Trophoblast cell (in vitro differentiated cells and primary cell): Measurements from ENCODE around the gene CCDC127.

ENCODE experiments used
- DNase-seq, 2 donors: peaks; one replicate each; pipeline ENCODE4 v3.0.0-alpha.2; 2016
- H2AFZ ChIP-seq: 2 replicates; pipeline ENCODE4 v1.6.1; 2013; ENCODE audit warnings: low read length, moderate library complexity, mild to moderate bottlenecking; ENCODE audit not compliant: insufficient read depth, poor library complexity
- H2AK5ac ChIP-seq: 2 replicates; pipeline ENCODE4 v1.6.1; 2013; ENCODE audit warnings: mild to moderate bottlenecking, low read length
- H2BK120ac ChIP-seq: 2 replicates; pipeline ENCODE4 v1.6.1; 2013; ENCODE audit warnings: low read length, mild to moderate bottlenecking, moderate library complexity; ENCODE audit not compliant: insufficient read depth, poor library complexity
- H2BK12ac ChIP-seq: 2 replicates; pipeline ENCODE4 v1.6.1; 2013; ENCODE audit warnings: mild to moderate bottlenecking, low read length, moderate library complexity
- H2BK5ac ChIP-seq: 2 replicates; pipeline ENCODE4 v1.6.1; 2013; ENCODE audit warnings: low read length, low read depth, moderate library complexity, mild to moderate bottlenecking; ENCODE audit not compliant: poor library complexity
- H3K14ac ChIP-seq: 2 replicates; pipeline ENCODE4 v1.6.1; 2013; ENCODE audit warnings: mild to moderate bottlenecking, low read length
- H3K18ac ChIP-seq: 2 replicates; pipeline ENCODE4 v1.6.1; 2013; ENCODE audit warnings: mild to moderate bottlenecking, low read length
- H3K23ac ChIP-seq: 2 replicates; pipeline ENCODE4 v1.6.1; 2013; ENCODE audit warnings: low read length
- H3K27ac ChIP-seq: 2 replicates; pipeline ENCODE4 v1.5.1; 2013; ENCODE audit warnings: low read depth, mild to moderate bottlenecking, inconsistent platforms, low read length, moderate library complexity
- H3K27me3 ChIP-seq: 2 replicates; pipeline ENCODE4 v1.6.1; 2013; ENCODE audit warnings: inconsistent platforms, mild to moderate bottlenecking, low read length, moderate library complexity; ENCODE audit not compliant: insufficient read depth
- H3K36me3 ChIP-seq, 2 experiments: 1 replicate in 1 of 2; 2 replicates in 1 of 2; pipeline ENCODE4 v1.6.1; 2013; ENCODE audit warnings: low read length in 2 of 2, mild to moderate bottlenecking in 2 of 2, moderate library complexity in 1 of 2; ENCODE audit not compliant: insufficient read depth in 2 of 2, control insufficient read depth in 1 of 2
- H3K4ac ChIP-seq: 2 replicates; pipeline ENCODE4 v1.6.1; 2013; ENCODE audit warnings: low read depth, mild to moderate bottlenecking, low read length, moderate library complexity
- H3K4me1 ChIP-seq, 2 experiments: 1 replicate in 1 of 2; 2 replicates in 1 of 2; pipeline ENCODE4 v1.6.1; 2013; ENCODE audit warnings: low read length in 2 of 2, mild to moderate bottlenecking in 2 of 2, moderate library complexity in 1 of 2; ENCODE audit not compliant: insufficient read depth in 2 of 2, control insufficient read depth in 1 of 2
- H3K4me2 ChIP-seq: 2 replicates; pipeline ENCODE4 v1.6.1; 2013; ENCODE audit warnings: inconsistent platforms, mild to moderate bottlenecking, low read length, moderate library complexity
- H3K4me3 ChIP-seq: 2 replicates; pipeline ENCODE4 v1.5.1; 2013; ENCODE audit warnings: mild to moderate bottlenecking, low read depth, low read length, inconsistent platforms
- H3K79me1 ChIP-seq: one replicate; pipeline ENCODE4 v1.6.1; 2013; ENCODE audit warnings: low read length
- H3K79me2 ChIP-seq: 2 replicates; pipeline ENCODE4 v1.6.1; 2013; ENCODE audit warnings: low read length, mild to moderate bottlenecking; ENCODE audit not compliant: control insufficient read depth, insufficient read depth, poor library complexity
- H3K9ac ChIP-seq: 2 replicates; pipeline ENCODE4 v1.6.1; 2013; ENCODE audit warnings: mild to moderate bottlenecking, low read length
- H3K9me3 ChIP-seq: 2 replicates; pipeline ENCODE4 v1.6.1; 2013; ENCODE audit warnings: low read depth, mild to moderate bottlenecking, control low read depth, inconsistent platforms, low read length; ENCODE audit not compliant: insufficient read depth
- H4K12ac ChIP-seq: 2 replicates; pipeline ENCODE4 v1.6.1; 2013; ENCODE audit warnings: low read depth, mild to moderate bottlenecking, low read length, moderate library complexity
- H4K8ac ChIP-seq: 2 replicates; pipeline ENCODE4 v1.6.1; 2013; ENCODE audit warnings: low read depth, mild to moderate bottlenecking, low read length, moderate library complexity
- H4K91ac ChIP-seq: one replicate; pipeline ENCODE4 v1.6.1; 2013; ENCODE audit warnings: low read depth, mild to moderate bottlenecking, low read length, moderate library complexity
- WGBS: extraction: QIAGEN DNeasy Blood & Tissue Kit; methylation state at CpG from one replicate; pipeline ENCODE4 v1.1.7; 2013; ENCODE audit warnings: missing lambda C conversion rate; ENCODE audit not compliant: insufficient read length, insufficient coverage; ENCODE audit errors: extremely low coverage; 5-methylcytosine and 5-hydroxymethylcytosine counted together

CCDC127 gene

GRCh38 chr5:200985-201384, 17.0 kb downstream of the CCDC127 start:
- Histone ChIP-seq H4K91ac (no peak overlapping the region), H3K9ac (no peak overlapping the region), H3K4me2 (no peak overlapping the region), H2BK12ac (no peak overlapping the region), H3K27me3 (no peaks in the 10 kb centered on the region), H3K79me1 (no peaks in the 10 kb centered on the region), H3K14ac (no peak overlapping the region), H3K27ac (no peak overlapping the region), H3K23ac (no peak overlapping the region), H4K8ac (no peak overlapping the region), H3K4ac (no peak overlapping the region), H2BK5ac (no peak overlapping the region), H3K36me3 (peaks cover 18 to 22% of the 10 kb centered on the region in 2 experiments), H3K4me1 (no peaks in the 10 kb centered on the region), H2BK120ac (no peak overlapping the region), H3K9me3 (no peaks in the 10 kb centered on the region), H2AK5ac (no peak overlapping the region), H3K79me2 (peaks cover 2% of the 10 kb centered on the region), H4K12ac (no peak overlapping the region), H3K18ac (no peak overlapping the region), H3K4me3 (no peak overlapping the region), H2AFZ (no peak overlapping the region)
- DNase-seq: no peak
- WGBS: no CpG with 5 or more reads among the region's 4 CpGs

- Histone ChIP-seq H4K12ac (no peak overlapping the region), H3K9ac (no peak overlapping the region), H3K18ac (no peak overlapping the region), H3K4me1 (no peaks in the 10 kb centered on the region), H3K14ac (no peak overlapping the region), H3K79me2 (peaks cover 2% of the 10 kb centered on the region), H3K23ac (no peak overlapping the region), H3K4me2 (no peak overlapping the region), H4K8ac (no peak overlapping the region), H3K4me3 (no peak overlapping the region), H2BK12ac (no peak overlapping the region), H3K9me3 (no peaks in the 10 kb centered on the region), H2BK5ac (no peak overlapping the region), H3K27ac (no peak overlapping the region), H3K36me3 (peaks cover 13 to 16% of the 10 kb centered on the region in 2 experiments), H2AK5ac (no peak overlapping the region), H3K4ac (no peak overlapping the region), H3K79me1 (no peaks in the 10 kb centered on the region), H3K27me3 (no peaks in the 10 kb centered on the region), H4K91ac (no peak overlapping the region), H2AFZ (no peak overlapping the region), H2BK120ac (no peak overlapping the region)
- DNase-seq: no peak
- no CpG with 5 or more reads among the region's 23 CpGs for WGBS
These were observed 17.9 kb downstream of the CCDC127 start for GRCh38 chr5:199950-200645.

- Histone ChIP-seq H3K4ac (no peak overlapping the region), H3K14ac (no peak overlapping the region), H3K18ac (no peak overlapping the region), H3K79me1 (no peaks in the 10 kb centered on the region), H3K27ac (no peak overlapping the region), H2AFZ (no peak overlapping the region), H2BK12ac (no peak overlapping the region), H3K27me3 (no peaks in the 10 kb centered on the region), H4K8ac (no peak overlapping the region), H3K9ac (no peak overlapping the region), H2BK120ac (no peak overlapping the region), H2BK5ac (no peak overlapping the region), H3K4me3 (no peak overlapping the region), H3K4me2 (no peak overlapping the region), H4K91ac (no peak overlapping the region), H2AK5ac (no peak overlapping the region), H3K36me3 (peaks cover 10 to 13% of the 10 kb centered on the region in 2 experiments), H4K12ac (no peak overlapping the region), H3K9me3 (no peaks in the 10 kb centered on the region), H3K23ac (no peak overlapping the region), H3K4me1 (no peaks in the 10 kb centered on the region), H3K79me2 (peaks cover 2% of the 10 kb centered on the region)
- DNase-seq: no peak
- WGBS: no CpG with 5 or more reads among the region's 16 CpGs
These were observed 18.6 kb downstream of the CCDC127 start for GRCh38 chr5:199197-199949.

GRCh38 chr5:198516-199196, 19.3 kb downstream of the CCDC127 start:
- Histone ChIP-seq H2BK120ac (no peak overlapping the region), H2BK12ac (no peak overlapping the region), H2BK5ac (no peak overlapping the region), H4K8ac (no peak overlapping the region), H3K18ac (no peak overlapping the region), H3K79me1 (no peaks in the 10 kb centered on the region), H2AK5ac (no peak overlapping the region), H3K27me3 (no peaks in the 10 kb centered on the region), H2AFZ (no peak overlapping the region), H3K23ac (no peak overlapping the region), H4K12ac (no peak overlapping the region), H3K4me3 (no peak overlapping the region), H3K36me3 (peaks cover 5 to 7% of the 10 kb centered on the region in 2 experiments), H3K4me2 (no peak overlapping the region), H3K27ac (no peak overlapping the region), H3K9me3 (no peaks in the 10 kb centered on the region), H3K79me2 (peaks cover 2% of the 10 kb centered on the region), H3K14ac (no peak overlapping the region), H3K4ac (no peak overlapping the region), H4K91ac (no peak overlapping the region), H3K4me1 (no peaks in the 10 kb centered on the region), H3K9ac (no peak overlapping the region)
- WGBS: no CpG with 5 or more reads among the region's 21 CpGs
- no peak for DNase-seq
